Measurements from ENCODE around the gene TNS3. TPM values are rescaled to one million over a fixed set of nuclear protein-coding genes. Genes with fewer than 3 reads are reported as not detected.

TNS3 gene
- total and polyA plus RNA-seq, 2 donors (not counting 3 experiments of a cell fraction or from before 2014, with no cell fraction given): 10.4 to 45.1 TPM

- no peak overlapping the region for H3K4me3 ChIP-seq (replicated peaks in 1 of 3; ENCODE audit: insufficient read depth in 1 of 3, low read depth in 1 of 3, low read length in 3 of 3)
Measured at GRCh38 chr7:47577321-47577919, 4.5 kb downstream of the TNS3 start.

More at GRCh38 chr7:47577321-47577919, 4.5 kb downstream of the TNS3 start:
- no peaks in the 10 kb centered on the region for H3K9me1 ChIP-seq (replicated peaks; ENCODE audit: control insufficient read depth, extremely low read depth, insufficient read depth, low read length)
- H3K36me3 ChIP-seq (ENCODE audit: control insufficient read depth in 2 of 2, extremely low read depth in 1 of 2, insufficient read depth in 2 of 2, low read length in 2 of 2): no peaks in the 10 kb centered on the region
- H3K4me1 ChIP-seq (ENCODE audit: control insufficient read depth, extremely low read depth, insufficient read depth, low read length): peaks cover 24% of the 10 kb centered on the region
- H2AFZ ChIP-seq (ENCODE audit: low read depth, low read length): no peak overlapping the region
- no peak for TF ChIP-seq MYC (IDR thresholded peaks at IDR 0.05; ENCODE audit: low read depth, low read length)
- TF ChIP-seq MAX (IDR thresholded peaks at IDR 0.05; ENCODE audit: insufficient read depth, insufficient read length): no peak
- TF ChIP-seq CTCF (IDR thresholded peaks at IDR 0.05; ENCODE audit: extremely low read depth in 1 of 2, insufficient read depth in 1 of 2, low read depth in 1 of 2, low read length in 2 of 2): no peak
- no peak for TF ChIP-seq POLR2AphosphoS5 (IDR thresholded peaks at IDR 0.05; ENCODE audit: insufficient read depth, low read depth, low read length)
- TF ChIP-seq FOS (IDR thresholded peaks at IDR 0.05; ENCODE audit: borderline replicate concordance, insufficient read depth, low read length): no peak
- TF ChIP-seq JUN (IDR thresholded peaks at IDR 0.05; ENCODE audit: borderline replicate concordance, insufficient read depth, insufficient read length, low read depth): no peak
- TF ChIP-seq GATA2 (IDR thresholded peaks at IDR 0.05; ENCODE audit: insufficient read depth, insufficient read length, low read depth, low read length): no peak
- TF ChIP-seq EZH2 (IDR thresholded peaks at IDR 0.05; ENCODE audit: borderline replicate concordance, low read depth, low read length, severe bottlenecking): no peak
- TF ChIP-seq POLR2A (IDR thresholded peaks at IDR 0.05; ENCODE audit: low read depth, low read length): no peak
- no peak overlapping the region for H3K9ac ChIP-seq (replicated peaks; ENCODE audit: extremely low read depth, insufficient read depth, low read length)
- no peaks in the 10 kb centered on the region for H3K79me2 ChIP-seq (ENCODE audit: control insufficient read depth, insufficient read depth, low read length)
- ChIA-PET POLR2A (no interaction called here), CTCF (no interaction called here)
- no peak overlapping the region for H3K4me2 ChIP-seq (ENCODE audit: insufficient read depth, low read length)
- H3K27ac ChIP-seq (ENCODE audit: insufficient read depth, low read depth, low read length): no peak overlapping the region
- no peaks in the 10 kb centered on the region for H3K9me3 ChIP-seq (replicated peaks; ENCODE audit: control insufficient read depth, insufficient read depth, low read length)
- no peak for FAIRE-seq
- intact Hi-C loops (cut with micrococcal nuclease): no loop called here
- dilution Hi-C loops (cut with MboI; ENCODE audit: extremely low pct_ligation_motif_present, low sequenced_read_pairs): no loop called here
- BruUV-seq (replicated peaks): no TSS peak
- no peaks in the 10 kb centered on the region for H3K27me3 ChIP-seq (ENCODE audit: control insufficient read depth in 2 of 2, insufficient read depth in 2 of 2, low read length in 2 of 2)
- DNase-seq (ENCODE audit: low read depth, low spot score): no peak
- H4K20me1 ChIP-seq (replicated peaks; ENCODE audit: control insufficient read depth, extremely low read depth, insufficient read depth, low read length): no peaks in the 10 kb centered on the region

All from endothelial cell of umbilical vein (primary cell).